ENCODE results near the gene EPHB2.

The EPHB2 gene

DNA sequence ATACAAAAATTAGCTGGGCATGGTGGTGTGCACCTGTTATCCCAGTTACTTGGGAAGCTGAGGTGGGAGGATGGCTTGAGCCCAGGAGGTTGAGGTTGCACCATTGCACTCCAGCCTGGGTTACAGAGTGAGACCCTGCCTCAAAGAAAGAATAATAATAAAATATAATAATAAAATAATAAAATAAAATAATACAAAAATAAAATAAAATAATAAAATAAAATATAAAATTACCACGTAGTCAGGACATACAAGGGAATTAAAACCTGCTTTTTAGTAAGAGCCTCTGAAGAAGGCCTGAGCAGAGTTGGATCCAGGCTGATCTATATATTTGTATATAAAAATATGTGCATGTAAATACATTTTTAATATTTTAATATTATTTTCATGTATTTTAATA, 41.7 kb downstream of the EPHB2 start:
- DNase-seq, result no peak

DNA sequence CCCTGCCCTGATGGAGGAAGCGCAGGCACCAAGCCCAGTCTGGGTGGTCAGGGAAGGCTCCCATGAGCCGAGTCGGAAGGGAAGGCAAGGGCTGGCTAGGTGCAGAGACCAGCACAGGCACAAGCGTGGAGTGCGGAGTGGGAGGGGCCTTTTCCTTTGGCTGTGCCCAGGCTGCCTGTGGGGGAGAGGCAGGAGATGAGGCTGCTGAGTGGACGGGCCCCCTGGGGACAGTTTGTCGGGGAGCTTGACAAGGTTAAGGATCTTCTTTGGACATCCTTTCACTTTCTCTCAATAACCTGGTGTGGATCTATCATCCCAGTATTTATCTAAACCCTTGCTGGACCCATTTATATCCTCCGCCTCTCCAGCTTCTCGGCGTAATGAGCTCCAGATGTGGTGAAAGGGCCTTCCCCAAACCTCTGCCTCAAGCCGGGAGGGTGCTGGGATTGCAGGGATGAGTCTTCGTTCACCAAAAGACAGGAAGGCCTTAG, 42.9 kb downstream of the EPHB2 start:
- no peak for DNase-seq

- DNase-seq, result no peak
Measured at GRCh38 chr1:22754106-22754768, 43.6 kb downstream of the EPHB2 start.

GRCh38 chr1:22754824-22755223, 44.2 kb downstream of the EPHB2 start:
- no peak for DNase-seq

GRCh38 chr1:22755641-22756040, 45.0 kb downstream of the EPHB2 start:
- no peak for DNase-seq

- no peak for DNase-seq
Measured at GRCh38 chr1:22756125-22756735, 45.6 kb downstream of the EPHB2 start.

DNA sequence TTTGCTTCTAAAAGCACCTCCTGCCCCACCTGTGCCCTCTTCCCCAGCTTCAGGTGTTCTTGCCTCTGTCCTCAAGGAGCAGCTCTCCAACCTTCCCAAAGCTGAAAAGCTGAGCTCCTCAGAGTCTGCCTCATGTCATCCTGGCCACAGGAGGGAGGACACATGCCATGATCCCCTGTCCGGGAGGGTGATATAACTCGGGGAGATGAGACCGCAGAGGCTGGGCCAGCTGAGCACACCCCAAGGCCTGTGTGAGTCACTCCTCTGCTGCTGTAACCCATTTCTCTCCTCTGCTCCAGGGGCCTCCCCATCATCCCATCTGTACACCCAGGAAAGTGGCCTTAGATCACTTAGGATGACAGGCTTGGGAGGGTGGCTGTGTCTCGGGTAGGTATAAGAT, 49.8 kb downstream of the EPHB2 start:
- no peak for DNase-seq

DNA sequence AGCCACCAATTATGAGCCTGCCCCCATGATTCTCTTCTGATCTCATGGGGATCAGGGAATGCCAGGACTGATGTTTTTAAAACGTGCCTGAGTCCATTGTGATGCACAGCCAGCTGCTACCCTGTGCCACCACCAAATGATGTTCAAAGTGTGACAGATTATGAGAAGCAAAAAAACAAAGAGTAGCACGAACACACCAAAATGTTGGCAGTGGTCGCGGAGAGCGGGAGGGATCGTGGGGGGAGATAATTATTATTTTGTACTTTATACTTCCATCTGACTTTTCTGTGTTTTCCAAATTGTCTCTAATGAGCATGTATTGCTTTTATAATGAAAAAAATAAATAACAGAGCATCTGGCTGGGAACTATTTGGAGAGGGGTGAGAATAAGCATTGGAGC, 50.5 kb downstream of the EPHB2 start:
- DNase-seq, result no peak

- DNase-seq, result no peak
Measured at GRCh38 chr1:22761821-22762220, 51.2 kb downstream of the EPHB2 start.

GRCh38 chr1:22763487-22764200, 53.0 kb downstream of the EPHB2 start:
- DNase-seq, result no peak

DNA sequence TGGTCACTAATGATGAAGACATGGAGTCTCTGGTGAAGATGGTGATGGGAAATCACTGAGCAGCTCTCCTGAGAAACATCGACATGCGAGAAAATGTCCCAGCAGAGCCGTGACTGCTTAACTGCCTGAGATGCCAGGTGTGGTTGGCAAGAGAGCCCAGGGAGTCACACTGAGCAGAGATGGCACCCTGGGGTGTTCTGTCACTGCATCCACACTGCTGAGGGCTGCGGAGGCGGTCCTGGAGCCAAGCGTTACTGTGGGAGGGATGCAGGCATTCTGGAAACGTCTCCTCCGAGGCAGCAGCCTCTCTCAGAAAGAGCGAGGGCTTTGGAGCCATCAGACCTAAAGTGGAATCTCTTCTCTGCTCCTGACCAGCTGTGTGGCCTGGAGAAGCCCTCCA, 57.2 kb downstream of the EPHB2 start:
- no peak for DNase-seq

GRCh38 chr1:22769932-22770331, 59.3 kb downstream of the EPHB2 start:
- DNase-seq, result no peak

DNA sequence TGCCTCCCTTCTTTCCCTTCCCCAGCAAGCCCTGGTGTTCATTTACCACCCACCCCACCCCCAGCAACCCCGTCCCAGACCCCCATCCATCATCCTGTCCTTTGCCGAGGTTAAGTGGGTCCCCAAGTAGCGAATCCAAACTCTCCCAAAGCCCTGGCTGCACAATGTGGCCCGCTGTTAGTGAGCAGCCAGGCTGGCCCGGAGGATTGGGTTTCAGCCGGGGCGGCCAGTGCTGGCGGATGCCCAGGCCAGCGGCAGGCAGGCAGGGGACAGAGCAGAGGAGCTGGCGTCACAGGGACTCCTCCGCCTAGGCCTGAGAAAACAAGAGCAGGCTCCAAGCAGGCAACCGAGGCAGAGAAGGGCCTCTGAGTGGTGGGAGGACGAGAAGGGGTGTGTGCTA, 61.4 kb downstream of the EPHB2 start:
- DNase-seq, result no peak

DNA sequence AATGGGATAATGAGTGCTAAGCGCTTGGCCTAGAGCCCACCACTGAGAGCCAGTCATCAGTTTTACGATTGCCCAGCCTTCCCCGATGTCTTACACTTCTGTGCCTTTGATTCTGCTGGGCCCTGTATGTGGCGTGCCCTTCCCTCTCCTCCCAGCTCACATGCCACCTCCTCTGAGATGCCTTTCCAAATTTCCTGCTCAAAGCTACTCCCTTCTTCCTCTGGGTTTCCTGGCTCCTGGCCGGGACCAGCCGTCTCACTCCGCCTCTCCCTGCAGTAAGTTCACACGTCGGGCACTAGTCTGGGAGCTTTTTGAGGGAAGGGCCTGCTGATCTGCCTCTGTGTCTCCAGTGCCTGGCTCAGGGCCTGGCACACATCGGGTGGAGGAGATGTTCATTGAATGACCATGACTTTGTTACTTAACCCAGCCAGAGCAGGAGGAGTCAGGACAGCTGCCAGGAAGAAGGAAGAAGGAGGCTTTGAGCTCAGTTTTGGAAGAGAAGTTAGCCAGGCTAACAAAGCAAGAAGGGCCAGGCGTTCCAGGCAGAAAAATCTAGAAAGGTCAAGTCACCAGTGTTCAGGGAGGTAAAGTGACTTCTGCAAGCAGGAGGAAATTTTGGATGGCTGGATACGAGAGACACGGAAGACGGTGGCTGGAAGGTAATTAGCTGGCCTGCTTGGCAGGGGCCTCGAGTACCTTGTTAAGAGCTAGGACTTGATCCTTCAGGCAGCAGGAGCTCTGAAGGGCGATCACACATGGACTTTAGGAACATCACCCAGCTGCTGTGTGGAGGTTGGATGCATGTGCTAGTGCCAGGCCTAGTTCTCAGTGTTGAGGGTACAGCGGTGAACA, 63.6 kb downstream of the EPHB2 start:
- DNase-seq, result no peak

- no peak for DNase-seq
Measured at GRCh38 chr1:22774833-22775182, 64.2 kb downstream of the EPHB2 start.

- DNase-seq, result no peak
Measured at GRCh38 chr1:22775478-22775877, 64.8 kb downstream of the EPHB2 start.

DNA sequence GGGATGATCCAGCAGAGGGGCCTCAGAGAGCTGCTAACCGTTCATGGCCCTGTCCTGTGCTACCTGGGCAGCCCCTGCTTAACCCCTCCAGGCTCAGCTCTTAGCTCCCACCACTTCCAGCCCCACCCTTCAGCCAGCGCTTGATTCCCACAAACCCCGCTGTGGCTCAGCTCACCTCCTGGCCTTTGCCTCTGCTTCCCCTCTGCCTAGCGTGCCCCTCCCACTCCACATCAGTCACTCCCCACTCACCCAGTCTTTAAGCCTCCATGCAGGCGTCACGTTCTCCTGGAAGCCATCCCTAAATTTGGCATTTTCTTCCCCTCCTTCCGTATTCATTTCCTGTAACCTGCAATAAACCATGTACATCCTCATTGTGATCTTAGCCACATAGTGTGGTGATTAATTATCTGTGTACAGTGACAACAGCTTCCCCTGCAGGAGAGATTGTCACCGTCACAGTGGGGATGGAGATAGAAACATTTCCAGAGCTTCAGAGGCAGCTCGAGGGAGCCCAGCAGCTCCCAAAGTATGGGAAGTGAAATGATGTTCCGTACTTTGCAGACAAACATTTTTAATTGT, 65.5 kb downstream of the EPHB2 start:
- DNase-seq, result no peak

GRCh38 chr1:22777388-22778057, 66.9 kb downstream of the EPHB2 start:
- no peak for DNase-seq

DNA sequence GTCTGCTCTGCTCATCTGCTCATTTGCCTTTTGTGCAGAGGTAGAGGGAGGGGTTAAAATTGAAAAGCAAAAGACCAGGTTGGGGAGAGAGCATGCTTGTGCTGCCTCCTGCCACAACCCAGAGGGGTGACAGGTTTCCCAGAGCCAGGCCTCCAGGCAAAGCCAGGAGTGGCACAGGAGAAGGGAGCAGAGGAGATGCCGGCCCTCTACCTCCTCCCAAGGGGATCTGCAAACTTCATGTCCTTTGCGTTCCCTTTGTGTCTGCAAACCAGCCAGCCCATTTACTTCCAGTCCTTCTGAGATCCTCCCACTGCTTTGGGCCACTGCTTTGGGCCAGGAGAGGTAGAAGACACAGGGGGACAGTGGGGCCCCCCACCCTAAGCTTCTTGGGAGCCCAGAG, 67.8 kb downstream of the EPHB2 start:
- no peak for DNase-seq

- DNase-seq, result no peak
Measured at GRCh38 chr1:22778862-22779520, 68.4 kb downstream of the EPHB2 start.

- no peak for DNase-seq
Measured at GRCh38 chr1:22780696-22781095, 70.1 kb downstream of the EPHB2 start.

DNA sequence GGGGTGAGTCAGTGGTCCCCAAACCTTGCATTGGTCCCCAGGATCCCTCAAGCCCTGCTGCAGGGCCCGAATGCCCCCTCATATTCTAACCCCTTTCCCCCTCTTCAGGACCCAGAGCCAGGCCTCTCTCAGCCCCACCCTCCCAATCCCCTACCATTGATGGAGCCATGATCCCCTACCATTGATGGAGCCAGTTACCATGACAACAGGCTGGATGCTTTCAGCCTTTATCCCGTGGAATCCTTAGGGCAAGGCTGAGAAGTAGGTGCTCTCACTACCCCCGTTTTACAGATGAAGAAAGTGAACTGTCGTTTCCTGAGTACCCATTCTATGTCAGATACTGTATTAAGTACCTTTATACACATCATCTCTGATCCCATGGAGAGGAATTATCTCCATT, 70.8 kb downstream of the EPHB2 start:
- DNase-seq, result no peak
